T47D (cell line): ENCODE data around the gene KAT6B.
A peak's percentile ranks its signal among the peaks of the same experiment; 100 is the strongest.

Source experiments
- DNase-seq, 2 experiments: peaks; one replicate each; pipeline versions ENCODE4 v3.0.0 to v3.0.0-alpha.2; 2011 to 2012; ENCODE audit warnings: low read depth in 1 of 2, low spot score in 1 of 2
- JUND ChIP-seq: IDR thresholded peaks from 2 replicates; pipeline ENCODE4 v1.6.1; 2012; ENCODE audit warnings: low read depth
- in situ Hi-C: cut with HindIII; loops from 2 replicates; pipeline ENCODE4 v1.10.0; 2016; ENCODE audit warnings: low sequenced_read_pairs, low pct_unique_long_range_greater_than_20kb

Gene KAT6B

GRCh38 chr10:74852381-74852780 lies 26.0 kb downstream of the KAT6B start:
- in situ Hi-C loops = no loop called here
- DNase-seq = peak in 1 of 2 experiments; percentile 24
- no peak for TF ChIP-seq JUND

DNA sequence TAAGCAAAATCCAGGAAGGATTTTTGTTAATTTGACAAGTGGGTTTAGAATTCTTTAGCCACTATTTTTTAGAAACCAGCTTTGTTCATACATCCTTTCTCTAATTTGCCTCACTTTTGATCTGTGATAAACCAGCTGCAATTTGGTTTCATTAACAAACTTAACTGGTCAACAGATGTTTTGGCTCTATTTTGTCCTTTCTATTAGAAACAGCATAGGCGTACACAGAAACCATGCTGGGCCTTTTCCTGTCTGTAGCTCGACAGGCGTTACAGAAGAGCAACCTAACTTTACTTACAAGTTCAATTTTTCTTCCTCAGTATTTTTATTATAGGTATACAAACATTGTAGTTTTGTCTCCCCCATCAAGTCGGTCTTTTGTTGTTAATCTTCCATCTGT lies 28.2 kb downstream of the KAT6B start:
- DNase-seq = no peak
- no peak for TF ChIP-seq JUND
- in situ Hi-C loops = no loop called here

GRCh38 chr10:74855027-74855426 lies 28.6 kb downstream of the KAT6B start:
- TF ChIP-seq JUND = no peak
- in situ Hi-C loops = no loop called here
- no peak for DNase-seq

DNA sequence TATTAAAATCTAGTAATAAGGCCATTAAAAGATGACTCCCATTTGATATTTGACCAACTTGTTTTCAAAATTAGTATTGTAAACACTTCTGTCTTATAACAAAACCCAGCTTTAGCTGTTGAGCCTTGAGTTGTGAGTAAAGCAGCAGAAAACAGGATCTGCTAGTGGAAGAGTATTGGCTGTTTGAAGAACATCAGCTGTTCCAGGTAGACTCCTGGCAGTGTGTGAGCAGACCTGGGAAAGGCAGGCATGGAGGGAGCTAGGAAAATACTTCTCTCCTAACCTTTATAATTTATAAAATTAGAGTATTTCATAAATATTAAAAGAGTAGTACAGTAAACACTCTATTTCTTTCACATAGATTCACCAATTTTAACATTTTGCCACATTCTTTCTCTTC lies 29.0 kb downstream of the KAT6B start:
- no peak for DNase-seq
- in situ Hi-C loops = no loop called here
- TF ChIP-seq JUND = no peak

- in situ Hi-C loops = no loop called here
- no peak for TF ChIP-seq JUND
- DNase-seq = no peak
Measured at GRCh38 chr10:74856940-74857339, 30.5 kb downstream of the KAT6B start.

- in situ Hi-C loops = no loop called here
- DNase-seq = no peak
- no peak for TF ChIP-seq JUND
Measured at GRCh38 chr10:74857586-74857985, 31.2 kb downstream of the KAT6B start.

GRCh38 chr10:74859546-74859945 lies 33.1 kb downstream of the KAT6B start:
- TF ChIP-seq JUND = no peak
- in situ Hi-C loops = no loop called here
- DNase-seq = no peak

GRCh38 chr10:74862625-74863024 lies 36.2 kb downstream of the KAT6B start:
- DNase-seq = no peak
- TF ChIP-seq JUND = no peak
- in situ Hi-C loops = no loop called here

- in situ Hi-C loops = no loop called here
- no peak for TF ChIP-seq JUND
- no peak for DNase-seq
Measured at GRCh38 chr10:74863551-74863950, 37.2 kb downstream of the KAT6B start.

- DNase-seq = no peak
- in situ Hi-C loops = no loop called here
- TF ChIP-seq JUND = no peak
Measured at GRCh38 chr10:74867351-74867750, 41.0 kb downstream of the KAT6B start.

DNA sequence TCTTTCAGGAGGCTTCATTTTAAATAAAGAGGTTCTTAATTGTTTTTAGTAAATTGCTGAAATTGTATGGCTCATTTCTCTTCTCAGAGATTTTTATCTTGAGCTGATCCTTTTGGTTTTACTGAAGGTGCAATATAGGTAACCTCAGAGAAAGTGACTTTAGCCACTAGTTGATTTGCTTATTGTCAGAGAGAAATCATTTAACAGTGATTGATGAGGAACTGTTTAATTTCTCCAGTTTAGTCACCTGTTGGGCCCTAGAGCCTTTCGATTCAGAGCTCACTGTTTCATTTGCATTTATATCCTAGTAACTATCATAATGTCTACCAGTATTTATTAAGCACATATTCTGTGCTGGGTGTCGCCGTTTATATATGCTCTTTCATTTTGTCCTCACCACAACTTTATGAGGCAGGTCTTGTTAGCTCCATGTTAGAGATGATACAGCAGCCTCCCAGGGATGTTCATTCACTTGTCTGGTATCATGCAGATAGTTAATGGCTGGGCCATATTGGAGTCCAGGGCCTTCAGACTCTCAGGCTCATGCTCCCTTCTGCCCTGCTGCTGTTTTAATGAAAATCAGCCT lies 42.1 kb downstream of the KAT6B start:
- no peak for DNase-seq
- in situ Hi-C loops = no loop called here
- no peak for TF ChIP-seq JUND

GRCh38 chr10:74869635-74870034 lies 43.2 kb downstream of the KAT6B start:
- no peak for DNase-seq
- TF ChIP-seq JUND = no peak
- in situ Hi-C loops = no loop called here

DNA sequence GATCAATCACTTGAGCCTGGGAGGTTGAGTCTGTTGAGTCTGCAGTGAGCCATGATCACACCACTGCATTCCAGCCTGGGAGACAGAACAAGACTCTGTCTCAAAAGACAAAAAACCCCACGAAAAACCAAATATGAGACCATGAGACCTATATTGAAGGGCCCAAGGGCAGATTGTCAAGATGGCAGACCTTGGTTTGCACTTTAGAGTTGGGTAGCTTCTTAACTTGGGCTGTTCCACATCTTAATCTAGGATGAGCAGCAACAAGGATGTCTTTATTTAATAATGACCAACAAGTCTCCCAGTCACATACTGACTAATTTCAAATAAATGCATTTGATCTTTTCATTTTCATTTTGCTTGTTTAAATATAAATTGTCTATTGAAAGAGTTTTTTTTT lies 43.8 kb downstream of the KAT6B start:
- in situ Hi-C loops = no loop called here
- DNase-seq = no peak
- TF ChIP-seq JUND = no peak
